HG03097 (cell line): Measurements from ENCODE around the gene UBE2E1.
"Not testable (repeated sequence)": the region's sequence is repeated elsewhere in the genome, so short reads cannot be mapped to it uniquely, and the experiment has no call there.

Experiments
- ATAC-seq: cut with Tn5 transposase; IDR thresholded peaks from one replicate; pipeline ENCODE4 v1.9.1; 2021; ENCODE audit not compliant: unreplicated experiment, low FRiP score

UBE2E1 gene

GRCh38 chr3:23912335-23912734 is 106.6 kb downstream of the UBE2E1 start:
- ATAC-seq = not testable (repeated sequence)

DNA sequence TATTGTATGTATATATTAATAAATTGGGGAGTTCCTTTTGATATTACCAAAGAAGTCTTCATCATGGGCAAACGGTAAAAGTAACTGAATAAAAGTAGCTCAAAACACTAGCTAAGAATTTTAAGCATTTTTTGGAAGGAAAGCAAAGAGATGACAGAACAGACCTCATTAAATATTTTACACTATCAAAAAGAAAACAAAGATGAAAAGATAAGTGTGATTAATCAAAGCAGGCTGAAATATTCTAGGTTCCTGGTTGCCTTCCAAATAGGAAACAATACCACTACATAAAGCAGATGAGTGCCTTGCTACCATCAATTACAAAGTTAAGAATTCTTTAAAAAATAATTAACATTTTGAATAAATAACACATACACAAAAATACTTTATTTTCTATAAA is 107.4 kb downstream of the UBE2E1 start:
- no peak for ATAC-seq

DNA sequence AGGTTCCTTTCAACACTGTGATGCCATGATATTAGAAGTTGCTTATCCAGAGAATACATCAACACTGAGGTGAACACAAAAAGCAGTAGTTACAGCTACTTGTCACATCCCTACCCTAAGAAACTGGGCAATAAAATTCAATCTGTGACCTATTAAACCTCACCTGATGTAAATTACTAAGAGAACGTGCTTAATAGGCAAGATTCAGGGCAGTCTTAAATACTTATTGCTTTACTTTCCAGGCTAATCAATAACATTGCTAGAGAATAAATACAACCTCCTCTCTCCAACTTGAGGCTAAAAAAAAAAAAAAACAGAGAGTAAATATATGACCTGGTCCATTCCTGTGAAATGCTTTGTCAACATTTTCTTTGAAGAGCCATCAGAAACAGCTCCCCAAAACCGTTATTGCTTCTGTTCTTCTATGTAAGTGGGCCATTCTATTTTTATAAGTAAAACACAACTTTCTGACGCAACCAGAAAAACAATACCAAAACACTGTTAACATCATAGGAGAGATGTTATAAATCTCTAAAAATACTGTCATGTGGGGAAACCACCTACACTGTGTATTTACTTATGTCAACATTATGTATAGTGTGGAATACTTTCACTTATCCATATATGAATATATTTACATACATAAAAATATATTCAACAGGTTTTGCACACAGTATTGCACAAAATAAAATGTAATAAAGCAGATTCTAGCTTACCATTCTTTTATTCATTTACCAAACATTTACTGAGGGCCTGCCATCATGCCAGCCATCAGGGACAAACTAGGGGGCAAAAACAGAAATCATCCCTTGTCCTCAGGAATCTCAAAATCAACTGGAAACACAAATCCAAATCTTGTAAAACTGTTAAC is 108.4 kb downstream of the UBE2E1 start:
- no peak for ATAC-seq

- ATAC-seq = no peak
Measured at GRCh38 chr3:23915537-23916108, 109.9 kb downstream of the UBE2E1 start.

GRCh38 chr3:23916152-23916885 is 110.6 kb downstream of the UBE2E1 start:
- ATAC-seq = peak; percentile 44

DNA sequence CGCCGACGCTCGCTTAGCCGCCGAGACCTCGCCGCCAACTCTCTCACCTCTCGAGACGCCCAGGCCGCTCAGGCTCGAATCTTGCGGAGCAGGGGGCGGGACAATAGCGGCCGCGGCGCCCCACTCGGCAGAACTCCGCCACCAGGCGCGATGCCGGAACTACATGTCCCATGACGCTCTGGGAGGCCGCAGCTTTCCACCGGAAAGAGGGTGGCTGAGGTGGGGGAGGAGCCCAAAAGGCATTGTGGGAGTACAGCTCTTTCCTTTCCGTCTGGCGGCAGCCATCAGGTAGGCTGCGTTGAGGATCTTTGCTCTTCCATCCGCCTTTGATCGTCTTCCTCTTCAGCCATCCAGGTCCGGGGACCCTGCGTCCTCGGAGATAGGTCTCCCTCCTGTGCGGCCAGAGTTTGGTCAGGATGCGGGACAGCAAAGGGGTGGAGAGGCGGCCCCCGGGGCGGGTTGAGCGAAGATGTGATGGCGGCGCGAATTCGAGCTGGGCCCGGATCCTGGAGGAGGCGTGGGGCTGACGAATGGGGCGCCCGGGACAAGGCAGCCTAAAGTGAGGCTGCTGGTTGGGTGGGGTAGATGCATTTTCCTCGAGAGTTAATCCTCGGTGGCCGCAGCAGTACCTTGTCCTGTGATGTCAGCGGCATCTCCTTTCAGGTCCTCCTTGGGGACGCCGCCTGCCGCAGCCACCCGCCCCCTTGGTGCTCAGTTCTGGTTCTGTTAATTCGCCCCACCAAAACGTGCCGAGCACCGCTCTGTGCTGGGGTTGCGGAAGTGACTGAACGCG is 111.3 kb downstream of the UBE2E1 start, which contains the start of the genes NKIRAS1 and RPL15:
NKIRAS1 (minus strand) TSS at position 105 of the 793 bp plus-strand sequence. CDS start 6,086 bp downstream, outside the sequence.
RPL15 (plus strand) TSS at position 247 of the 793 bp plus-strand sequence. CDS start 728 bp downstream, outside the sequence.
- ATAC-seq = peak; percentile 95

GRCh38 chr3:23917679-23918303 is 112.0 kb downstream of the UBE2E1 start:
- not testable (repeated sequence) for ATAC-seq

DNA sequence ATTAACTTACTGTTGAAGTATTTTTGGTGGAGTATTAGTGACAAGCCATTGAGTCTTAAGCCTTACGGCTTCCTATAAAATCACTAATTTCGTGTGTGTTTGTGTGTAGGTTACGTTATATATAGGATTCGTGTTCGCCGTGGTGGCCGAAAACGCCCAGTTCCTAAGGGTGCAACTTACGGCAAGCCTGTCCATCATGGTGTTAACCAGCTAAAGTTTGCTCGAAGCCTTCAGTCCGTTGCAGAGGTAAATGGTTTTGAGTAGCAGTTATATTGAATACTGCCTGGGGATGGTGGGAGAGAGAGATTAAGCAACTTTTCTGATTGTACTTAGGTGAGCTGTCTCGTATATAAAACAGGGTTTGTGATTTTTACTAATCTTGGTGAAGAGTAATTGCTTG is 112.6 kb downstream of the UBE2E1 start:
- not testable (repeated sequence) for ATAC-seq

- ATAC-seq = no peak
Measured at GRCh38 chr3:23919628-23920027, 113.9 kb downstream of the UBE2E1 start.

- no peak for ATAC-seq
Measured at GRCh38 chr3:23920151-23920655, 114.4 kb downstream of the UBE2E1 start.

DNA sequence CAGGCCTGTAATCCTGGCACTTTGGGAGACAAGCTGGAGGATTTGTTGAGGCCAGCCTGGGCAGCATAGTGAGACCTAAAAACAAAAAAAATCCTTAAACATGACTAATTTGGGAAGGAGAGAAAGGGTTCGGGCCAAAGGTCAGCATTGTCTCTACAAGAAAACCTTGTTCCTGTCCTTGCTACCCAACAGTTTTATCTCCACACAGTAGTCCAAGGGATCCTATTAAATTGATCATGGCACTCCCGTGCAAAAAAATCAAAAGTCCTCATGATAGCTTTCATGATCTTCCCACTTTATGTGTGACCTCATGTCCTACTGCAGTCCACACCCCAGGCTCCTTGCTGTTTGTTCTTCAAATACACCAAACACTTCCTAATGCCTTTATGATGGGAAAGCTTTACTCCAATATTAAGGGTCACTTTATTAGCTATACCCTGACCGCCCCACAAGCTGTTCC is 115.3 kb downstream of the UBE2E1 start:
- ATAC-seq = no peak

GRCh38 chr3:23923786-23924185 is 118.0 kb downstream of the UBE2E1 start:
- ATAC-seq = no peak

- ATAC-seq = no peak
Measured at GRCh38 chr3:23926246-23926645, 120.5 kb downstream of the UBE2E1 start.

GRCh38 chr3:23926736-23927135 is 121.0 kb downstream of the UBE2E1 start:
- no peak for ATAC-seq

DNA sequence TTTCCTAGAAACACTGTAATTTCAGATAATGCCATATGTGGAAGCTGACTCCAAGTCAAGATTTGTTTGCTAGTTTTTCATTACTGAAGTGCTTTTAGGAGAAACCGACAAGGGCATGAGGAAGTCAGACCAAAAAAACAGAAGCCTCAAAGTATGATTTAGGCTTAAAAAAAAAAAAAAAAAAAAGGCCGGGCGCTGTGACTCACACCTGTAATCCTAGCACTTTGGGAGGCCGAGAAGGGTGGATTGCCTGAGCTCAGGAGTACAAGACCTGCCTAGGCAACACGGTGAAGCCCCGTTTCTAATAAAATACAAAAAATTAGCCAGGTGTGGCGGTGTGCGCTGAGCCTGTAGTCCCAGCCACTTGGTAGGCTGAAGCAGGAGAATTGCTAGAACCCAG is 122.8 kb downstream of the UBE2E1 start:
- ATAC-seq = no peak

DNA sequence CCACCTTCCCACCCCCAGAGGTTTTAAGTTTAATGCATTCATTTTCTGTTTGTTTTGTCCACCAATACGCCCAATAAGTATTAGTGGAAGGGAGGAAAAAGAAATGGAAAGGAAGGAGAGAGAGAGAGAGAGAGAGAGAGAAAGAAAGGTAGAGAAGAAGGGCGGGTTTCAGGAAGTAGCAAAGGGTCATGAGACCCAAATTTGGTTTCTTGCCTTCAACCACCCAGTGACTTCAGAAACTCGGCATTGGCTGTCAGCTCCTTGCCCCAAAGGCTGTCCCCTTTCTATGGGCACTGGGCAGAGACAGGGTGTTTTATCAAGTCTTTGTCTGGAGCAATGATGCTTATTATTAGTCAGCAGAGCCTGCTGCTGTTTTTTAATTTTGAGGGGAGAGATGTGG is 125.8 kb downstream of the UBE2E1 start:
- no peak for ATAC-seq

DNA sequence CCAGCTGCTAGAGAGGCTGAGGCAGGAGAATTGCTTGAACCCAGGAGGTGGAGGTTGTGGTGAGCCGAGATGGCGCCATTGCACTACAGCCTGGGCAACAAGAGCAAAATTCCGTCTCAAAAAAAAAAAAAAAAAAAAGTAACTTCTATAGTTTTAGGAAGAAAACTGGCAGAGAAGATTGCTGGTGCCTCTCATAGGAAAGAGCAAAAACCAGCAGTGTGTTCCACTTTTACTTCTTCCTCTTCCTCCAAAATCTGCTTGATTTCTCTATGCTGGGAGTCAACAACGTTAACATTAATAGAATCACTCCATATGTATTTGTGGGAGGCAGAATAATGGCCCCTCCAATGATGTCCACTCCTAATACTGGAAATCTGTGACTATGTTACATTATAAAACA is 126.8 kb downstream of the UBE2E1 start:
- ATAC-seq = no peak

- ATAC-seq = no peak
Measured at GRCh38 chr3:23934253-23934652, 128.5 kb downstream of the UBE2E1 start.

GRCh38 chr3:23937296-23937695 is 131.5 kb downstream of the UBE2E1 start:
- ATAC-seq = no peak

- ATAC-seq = no peak
Measured at GRCh38 chr3:23938688-23939087, 132.9 kb downstream of the UBE2E1 start.
